Heart left ventricle (tissue), 16 donors: ENCODE measurements around the gene GRIA1. TPM values are rescaled to one million over a fixed set of nuclear protein-coding genes. Genes with fewer than 3 reads are reported as not detected.

Experiments
- ATAC-seq, 4 donors: fragments of 200-7000 bp; cut with Tn5 transposase; one replicate each; pipeline ENCODE4 v1.9.1; 2020 to 2022; ENCODE audit warnings: moderate library complexity in 4 of 4, mild to moderate bottlenecking in 3 of 4, moderate number of reproducible peaks in 1 of 4
- DNase-seq, 5 donors: peaks; one replicate each; pipeline ENCODE4 v3.0.0-alpha.2; 2020
- H3K27ac ChIP-seq, 12 donors: fragments of 200-600 bp; sonication (generic) in 4 of 12; one replicate each; pipeline versions ENCODE4 v1.5.0 to v1.8.0; 2016 to 2022; ENCODE audit warnings: mild to moderate bottlenecking in 2 of 12
- H3K27me3 ChIP-seq, 9 donors: fragments of 200-600 bp; sonication (generic) in 2 of 9; one replicate each; pipeline versions ENCODE4 v1.5.1 to v1.8.0; 2016 to 2022; ENCODE audit warnings: mild to moderate bottlenecking in 3 of 9
- H3K36me3 ChIP-seq, 9 donors: fragments of 200-600 bp; sonication (generic) in 2 of 9; one replicate each; pipeline versions ENCODE4 v1.5.0 to v1.8.0; 2018 to 2022; ENCODE audit warnings: mild to moderate bottlenecking in 2 of 9
- H3K4me1 ChIP-seq, 12 donors: fragments of 200-600 bp; sonication (generic) in 4 of 12; one replicate each; pipeline versions ENCODE4 v1.5.0 to v1.8.0; 2016 to 2022; ENCODE audit warnings: mild to moderate bottlenecking in 3 of 12
- H3K4me3 ChIP-seq, 12 donors: fragments of 200-600 bp; sonication (generic) in 4 of 12; one replicate each; pipeline versions ENCODE4 v1.5.0 to v1.8.0; 2017 to 2022; ENCODE audit warnings: mild to moderate bottlenecking in 9 of 12, moderate library complexity in 4 of 12
- H3K9me3 ChIP-seq, 12 donors: fragments of 200-600 bp; sonication (generic) in 4 of 12; one replicate each; pipeline versions ENCODE4 v1.5.0 to v1.8.0; 2016 to 2022; ENCODE audit warnings: mild to moderate bottlenecking in 1 of 12
- POLR2A ChIP-seq, 2 donors: fragments of 450-650 bp; IDR thresholded peaks; one replicate each; pipeline ENCODE4 v1.6.1; 2017; ENCODE audit warnings: antibody characterized with exemption in 2 of 2, mild to moderate bottlenecking in 2 of 2, moderate library complexity in 2 of 2
- WGBS, 4 donors: extraction: QIAGEN DNeasy Blood & Tissue Kit in 2 of 4; methylation state at CpG; one replicate each; pipeline versions ENCODE4 v1.1.5 to v1.1.7; 2013 to 2018; 5-methylcytosine and 5-hydroxymethylcytosine counted together
- intact Hi-C, 10 donors: fragments of 100-400 bp; cut with DNase I; formaldehyde crosslinking; loops; one replicate each; pipeline versions ENCODE4 v1.11.1 to v1.14.2; 2022
- polyA plus RNA-seq, 2 donors: library from polyadenylated mRNA; stranded (reverse); fragments of 200-250 nt; gene quantifications; one replicate each; pipeline ENCODE4 v1.2.3, GENCODE V29; 2013
- total RNA-seq, 9 donors: library from RNA; depleted of rRNA in 2 of 9; stranded (reverse); fragments of >200 nt in 2 of 9; fragmentation: NEBNext Ultra II Directional in 3 of 9; extraction: Animal tissue kit (Norgen Biotek cat#: 25700) in 3 of 9; gene quantifications; one replicate each; pipeline versions ENCODE4 v1.1.0 to v1.2.4, GENCODE V29; 2016 to 2023
- TF ChIP-seq, protein P1 (sequence below), 12 donors: fragments of 200-600 bp; sonication (generic) in 4 of 12; IDR thresholded peaks; one replicate each; pipeline versions ENCODE4 v1.5.0 to v1.8.0; 2018 to 2022; ENCODE audit warnings: antibody characterized with exemption in 12 of 12, mild to moderate bottlenecking in 5 of 12
- donor health status: ischemic (EF 13 %, LVEDD 7.1; RV severe dilation, severe dysfunction).
- donor health status: healthy with polysubstance abuse.
- donor health status: DM: no; HTN: yes; CAD: no.
- donor health status: DM: no; HTN: no; CAD: no.
- donor health status: ischemic (EF 25% LVEDD 6.9; RV normal size, moderate dysfunction).
- donor health status: ischemic (EF 25% LVEDD 5.7; RV mildly dilated, moderate dysfunction).
- donor health status: healthy.
- donor health status: DM: yes; HTN: yes; CAD: no.
- donor health status: ischemic (EF 35%, LVEDD 5.7; RV mildly dilated, moderate dysfunction).
- donor health status: nonischemic (EF 11% LVEDD 7.7; RV severe dilation, severe dysfunction).
- donor health status: DM: yes; HTN: yes; CAD: no.
- donor health status: PGD.
- donor health status: ischemic (EF 29% LVEDD 5.4; RV normal size, mild dysfunction).
- donor health status: nonischemic (EF 23%, LVEDD 6.1; RV moderate dilation, normal function).

The GRIA1 gene
- total and polyA plus RNA-seq, 11 donors, result 0.07 to 1.5 (median 0.37) TPM; not detected in 3

DNA sequence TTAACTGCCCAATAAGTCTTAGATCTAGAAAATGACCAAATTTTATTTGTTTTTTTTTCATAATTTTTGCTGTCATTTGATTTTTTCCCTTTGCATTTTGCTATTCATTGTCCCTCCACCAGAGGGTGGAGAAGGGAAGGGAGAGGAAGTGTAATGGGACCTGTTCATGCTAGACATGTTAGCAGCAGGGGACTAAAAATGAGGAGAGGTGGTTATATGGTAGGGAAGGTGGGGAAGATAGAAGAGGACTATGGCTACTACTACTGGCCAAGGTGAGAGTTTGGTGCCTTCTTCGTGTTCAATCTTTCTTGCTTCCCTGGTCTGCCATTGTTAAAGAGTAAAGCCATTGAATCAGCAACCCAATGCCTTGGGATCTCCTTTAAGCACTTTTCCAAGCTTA is 6.4 kb downstream of the GRIA1 start:
- Histone ChIP-seq H3K4me1 (no peaks in the 10 kb centered on the region), H3K9me3 (no peaks in the 10 kb centered on the region), H3K27me3 (peaks cover 0 to 18% (median 5%) of the 10 kb centered on the region in 9 donors), H3K36me3 (no peaks in the 10 kb centered on the region), H3K4me3 (no peak overlapping the region), H3K27ac (no peak overlapping the region)
- DNase-seq (no peak), ATAC-seq (peak in 1 of 4 donors; percentile 60)
- TF ChIP-seq, protein P1, sequence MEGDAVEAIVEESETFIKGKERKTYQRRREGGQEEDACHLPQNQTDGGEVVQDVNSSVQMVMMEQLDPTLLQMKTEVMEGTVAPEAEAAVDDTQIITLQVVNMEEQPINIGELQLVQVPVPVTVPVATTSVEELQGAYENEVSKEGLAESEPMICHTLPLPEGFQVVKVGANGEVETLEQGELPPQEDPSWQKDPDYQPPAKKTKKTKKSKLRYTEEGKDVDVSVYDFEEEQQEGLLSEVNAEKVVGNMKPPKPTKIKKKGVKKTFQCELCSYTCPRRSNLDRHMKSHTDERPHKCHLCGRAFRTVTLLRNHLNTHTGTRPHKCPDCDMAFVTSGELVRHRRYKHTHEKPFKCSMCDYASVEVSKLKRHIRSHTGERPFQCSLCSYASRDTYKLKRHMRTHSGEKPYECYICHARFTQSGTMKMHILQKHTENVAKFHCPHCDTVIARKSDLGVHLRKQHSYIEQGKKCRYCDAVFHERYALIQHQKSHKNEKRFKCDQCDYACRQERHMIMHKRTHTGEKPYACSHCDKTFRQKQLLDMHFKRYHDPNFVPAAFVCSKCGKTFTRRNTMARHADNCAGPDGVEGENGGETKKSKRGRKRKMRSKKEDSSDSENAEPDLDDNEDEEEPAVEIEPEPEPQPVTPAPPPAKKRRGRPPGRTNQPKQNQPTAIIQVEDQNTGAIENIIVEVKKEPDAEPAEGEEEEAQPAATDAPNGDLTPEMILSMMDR (IDR thresholded peaks at IDR 0.05), result peak; percentile 54 to 85 (median 72)
- TF ChIP-seq POLR2A (IDR thresholded peaks at IDR 0.05), result no peak
- intact Hi-C loops, result loop anchor here (1.0 to 10.0 kb wide), 11 partner anchors 214 to 962 kb away; no protein-coding TSS in a partner anchor
- WGBS, 4 donors, result 42 to 55% (median 53%) methylated on average over 1 of the region's 1 CpG

DNA sequence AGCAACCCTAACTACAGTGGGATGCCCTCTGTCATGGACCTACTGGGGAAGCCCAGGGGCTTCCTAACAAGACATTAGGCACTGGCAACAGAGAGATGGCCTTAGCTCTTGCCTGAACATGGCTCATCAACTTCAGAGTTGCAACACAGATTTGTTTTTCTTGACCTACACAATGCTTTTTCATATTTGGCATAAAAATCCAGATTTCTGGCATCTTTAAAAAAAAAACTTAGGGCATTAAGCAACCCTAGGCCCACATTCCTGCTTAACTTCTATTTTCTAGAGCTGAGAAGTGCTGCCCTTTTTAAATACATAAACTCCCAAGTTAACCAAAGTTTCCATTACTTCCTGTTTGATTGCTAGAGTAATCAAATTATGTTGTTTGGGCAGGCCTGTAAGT is 8.0 kb downstream of the GRIA1 start:
- Histone ChIP-seq H3K4me3 (no peak overlapping the region), H3K4me1 (no peaks in the 10 kb centered on the region), H3K36me3 (no peaks in the 10 kb centered on the region), H3K27me3 (peaks cover 0 to 5% (median 0%) of the 10 kb centered on the region in 9 donors), H3K9me3 (no peaks in the 10 kb centered on the region), H3K27ac (no peak overlapping the region)
- no peak for ATAC-seq
- intact Hi-C loops, result loop anchor here in 7 of 10 donors (5.0 to 10.0 kb wide), 7 partner anchors 214 to 964 kb away; no protein-coding TSS in a partner anchor
- DNase-seq, result no peak
- TF ChIP-seq, protein P1 (IDR thresholded peaks at IDR 0.05), result no peak
- no peak for TF ChIP-seq POLR2A (IDR thresholded peaks at IDR 0.05)

DNA sequence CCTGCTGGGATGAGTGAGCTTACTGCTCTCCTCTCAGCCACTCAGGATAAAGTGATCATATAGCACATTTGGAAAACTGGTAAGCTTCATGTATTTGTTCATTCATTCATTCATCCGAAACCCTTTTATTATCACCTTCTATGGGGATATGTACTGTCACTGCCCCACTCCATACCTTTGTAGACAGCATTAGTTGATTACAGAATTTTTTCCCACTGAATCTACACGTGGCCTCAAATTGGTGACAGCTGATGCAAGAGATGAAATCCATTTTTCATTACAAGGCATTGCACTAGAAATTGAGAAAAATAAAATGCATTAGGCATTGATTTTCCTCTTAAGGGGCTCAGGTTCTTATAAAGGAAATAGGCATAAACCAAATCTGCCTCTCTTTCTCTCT is 9.7 kb downstream of the GRIA1 start:
- H3K4me1 ChIP-seq, result no peaks in the 10 kb centered on the region
- no peak overlapping the region for H3K27ac ChIP-seq
- no peaks in the 10 kb centered on the region for H3K9me3 ChIP-seq
- TF ChIP-seq, protein P1 (IDR thresholded peaks at IDR 0.05), result no peak
- TF ChIP-seq POLR2A (IDR thresholded peaks at IDR 0.05), result no peak
- H3K4me3 ChIP-seq, result no peak overlapping the region
- WGBS, 4 donors, result 75 to 90% (median 77%) methylated on average over 2 of the region's 2 CpGs
- no peaks in the 10 kb centered on the region for H3K27me3 ChIP-seq
- ATAC-seq (no peak), DNase-seq (no peak)
- intact Hi-C loops, result loop anchor here in 1 of 10 donors (5.0 kb wide), 1 partner anchor 127 kb away; no protein-coding TSS in a partner anchor
- H3K36me3 ChIP-seq, result no peaks in the 10 kb centered on the region

DNA sequence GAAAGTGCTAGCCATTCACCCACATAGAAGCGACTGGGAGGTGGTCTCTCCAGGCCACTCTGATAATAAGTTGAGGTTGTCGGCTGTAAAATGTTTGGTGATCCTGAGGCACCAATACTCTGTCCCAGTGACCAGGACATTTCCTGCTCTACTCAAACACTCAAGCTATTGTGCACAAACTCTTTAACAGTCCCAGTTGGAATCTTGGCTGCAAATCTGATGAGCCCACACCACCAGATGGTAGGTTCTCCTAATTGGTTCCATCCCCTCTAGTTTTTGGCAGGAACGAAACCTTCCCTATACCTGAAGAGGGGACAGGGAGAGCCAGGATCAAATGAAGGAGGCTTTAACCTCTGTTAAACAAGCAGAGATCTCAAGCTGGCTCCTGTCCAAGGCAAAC is 14.3 kb downstream of the GRIA1 start:
- no peak for TF ChIP-seq POLR2A (IDR thresholded peaks at IDR 0.05)
- TF ChIP-seq, protein P1 (IDR thresholded peaks at IDR 0.05), result no peak
- ATAC-seq, result no peak
- intact Hi-C loops, result loop anchor here in 1 of 10 donors (5.0 kb wide), 1 partner anchor 123 kb away; no protein-coding TSS in a partner anchor

More for the DNA sequence above, 14.3 kb downstream of the GRIA1 start:
- WGBS, 4 donors, result 82 to 86% (median 83%) methylated on average over 3 of the region's 3 CpGs
- H3K27ac ChIP-seq, result no peak overlapping the region
- peaks cover 0 to 5% (median 0%) of the 10 kb centered on the region in 12 donors for H3K9me3 ChIP-seq
- no peak for DNase-seq
- H3K4me1 ChIP-seq, result no peaks in the 10 kb centered on the region
- H3K27me3 ChIP-seq, result no peaks in the 10 kb centered on the region
- no peak overlapping the region for H3K4me3 ChIP-seq
- H3K36me3 ChIP-seq, result no peaks in the 10 kb centered on the region
